Mucosa of rectum (tissue), 2 donors: ENCODE measurements around the gene CYFIP1.
A peak's percentile ranks its signal among the peaks of the same experiment; 100 is the strongest.

Source experiments
- H3K27ac ChIP-seq, 2 donors: one replicate each; pipeline ENCODE4 v1.7.0; 2013; ENCODE audit warnings: inconsistent platforms in 2 of 2, low read depth in 2 of 2, low read length in 2 of 2
- H3K27me3 ChIP-seq, 2 donors: one replicate each; pipeline ENCODE4 v1.7.0; 2013; ENCODE audit warnings: low read length in 2 of 2; ENCODE audit not compliant: control insufficient read depth in 2 of 2, insufficient read depth in 2 of 2
- H3K36me3 ChIP-seq, 2 donors: one replicate each; pipeline ENCODE4 v1.7.0; 2013; ENCODE audit warnings: low read length in 2 of 2; ENCODE audit not compliant: control insufficient read depth in 2 of 2, insufficient read depth in 2 of 2
- H3K4me1 ChIP-seq, 2 donors: one replicate each; pipeline ENCODE4 v1.7.0; 2013; ENCODE audit warnings: low read length in 2 of 2, mild to moderate bottlenecking in 1 of 2; ENCODE audit not compliant: control insufficient read depth in 2 of 2, insufficient read depth in 2 of 2
- H3K4me3 ChIP-seq, 2 donors: one replicate each; pipeline ENCODE4 v1.7.0; 2013; ENCODE audit warnings: low read length in 2 of 2
- H3K9ac ChIP-seq, 2 donors: one replicate each; pipeline ENCODE4 v1.7.0; 2013; ENCODE audit warnings: low read length in 2 of 2, low read depth in 1 of 2, mild to moderate bottlenecking in 1 of 2
- H3K9me3 ChIP-seq, 2 donors: one replicate each; pipeline ENCODE4 v1.7.0; 2013; ENCODE audit warnings: low read length in 2 of 2; ENCODE audit not compliant: control insufficient read depth in 2 of 2
- donor health status: healthy.
- donor health status: Normal muscosa, but diverticular disease.

CYFIP1 gene

GRCh38 chr15:22892333-22892732 lies 87.8 kb downstream of the CYFIP1 start:
- Histone ChIP-seq H3K36me3 (peaks cover 25 to 35% of the 10 kb centered on the region in 2 donors), H3K4me1 (peaks cover 0 to 7% of the 10 kb centered on the region in 2 donors), H3K27ac (no peak overlapping the region), H3K9ac (no peak overlapping the region), H3K4me3 (no peak overlapping the region), H3K9me3 (no peaks in the 10 kb centered on the region), H3K27me3 (no peaks in the 10 kb centered on the region)

- Histone ChIP-seq H3K36me3 (peaks cover 25 to 31% of the 10 kb centered on the region in 2 donors), H3K27ac (no peak overlapping the region), H3K9ac (no peak overlapping the region)
Observed at GRCh38 chr15:22891426-22892210, 88.5 kb downstream of the CYFIP1 start.

GRCh38 chr15:22890296-22890695 lies 89.9 kb downstream of the CYFIP1 start:
- Histone ChIP-seq H3K4me1 (no peaks in the 10 kb centered on the region), H3K9me3 (no peaks in the 10 kb centered on the region), H3K4me3 (no peak overlapping the region), H3K27ac (no peak overlapping the region), H3K27me3 (no peaks in the 10 kb centered on the region), H3K9ac (no peak overlapping the region), H3K36me3 (peaks cover 25 to 31% of the 10 kb centered on the region in 2 donors)

More at GRCh38 chr15:22891426-22892210, 88.5 kb downstream of the CYFIP1 start:
- no peak overlapping the region for H3K4me3 ChIP-seq
- peaks cover 0 to 7% of the 10 kb centered on the region in 2 donors for H3K4me1 ChIP-seq
- H3K9me3 ChIP-seq = no peaks in the 10 kb centered on the region
- no peaks in the 10 kb centered on the region for H3K27me3 ChIP-seq

- no peak overlapping the region for H3K4me3 ChIP-seq
- H3K4me1 ChIP-seq = peaks cover 0 to 6% of the 10 kb centered on the region in 2 donors
- H3K9ac ChIP-seq = no peak overlapping the region
- no peaks in the 10 kb centered on the region for H3K27me3 ChIP-seq
- H3K9me3 ChIP-seq = no peaks in the 10 kb centered on the region
- peaks cover 25 to 31% of the 10 kb centered on the region in 2 donors for H3K36me3 ChIP-seq
- H3K27ac ChIP-seq = no peak overlapping the region
Observed at GRCh38 chr15:22889146-22889818, 90.9 kb downstream of the CYFIP1 start.

GRCh38 chr15:22888120-22888859 lies 91.9 kb downstream of the CYFIP1 start:
- H3K27ac ChIP-seq = peak overlapping the region in 1 of 2 donors; percentile 25

GRCh38 chr15:22887157-22887951 lies 92.8 kb downstream of the CYFIP1 start:
- no peak overlapping the region for H3K9ac ChIP-seq
- H3K27ac ChIP-seq = peak overlapping the region; percentile 27 to 38
- peaks cover 0 to 12% of the 10 kb centered on the region in 2 donors for H3K4me1 ChIP-seq
- H3K9me3 ChIP-seq = no peaks in the 10 kb centered on the region
- H3K27me3 ChIP-seq = no peaks in the 10 kb centered on the region
- no peak overlapping the region for H3K4me3 ChIP-seq
- H3K36me3 ChIP-seq = peaks cover 15 to 24% of the 10 kb centered on the region in 2 donors

More at GRCh38 chr15:22888120-22888859, 91.9 kb downstream of the CYFIP1 start:
- H3K4me1 ChIP-seq = peaks cover 0 to 8% of the 10 kb centered on the region in 2 donors
- no peak overlapping the region for H3K4me3 ChIP-seq
- no peak overlapping the region for H3K9ac ChIP-seq
- H3K36me3 ChIP-seq = peaks cover 18 to 24% of the 10 kb centered on the region in 2 donors
- no peaks in the 10 kb centered on the region for H3K27me3 ChIP-seq
- no peaks in the 10 kb centered on the region for H3K9me3 ChIP-seq

- H3K9me3 ChIP-seq = no peaks in the 10 kb centered on the region
- H3K4me1 ChIP-seq = peaks cover 4 to 21% of the 10 kb centered on the region in 2 donors
- peaks cover 26 to 35% of the 10 kb centered on the region in 2 donors for H3K36me3 ChIP-seq
- no peak overlapping the region for H3K4me3 ChIP-seq
- no peaks in the 10 kb centered on the region for H3K27me3 ChIP-seq
- peak overlapping the region; percentile 45 to 74 for H3K27ac ChIP-seq
- H3K9ac ChIP-seq = no peak overlapping the region
Observed at GRCh38 chr15:22885120-22885519, 95.0 kb downstream of the CYFIP1 start.

GRCh38 chr15:22884344-22884743 lies 95.8 kb downstream of the CYFIP1 start:
- peak overlapping the region; percentile 62 to 74 for H3K27ac ChIP-seq
- peaks cover 29 to 36% of the 10 kb centered on the region in 2 donors for H3K36me3 ChIP-seq
- H3K4me3 ChIP-seq = no peak overlapping the region
- no peaks in the 10 kb centered on the region for H3K9me3 ChIP-seq
- H3K9ac ChIP-seq = no peak overlapping the region
- H3K27me3 ChIP-seq = no peaks in the 10 kb centered on the region
- peaks cover 4 to 21% of the 10 kb centered on the region in 2 donors for H3K4me1 ChIP-seq

GRCh38 chr15:22883196-22883595 lies 97.0 kb downstream of the CYFIP1 start:
- Histone ChIP-seq H3K27me3 (no peaks in the 10 kb centered on the region), H3K9me3 (no peaks in the 10 kb centered on the region), H3K27ac (no peak overlapping the region), H3K9ac (no peak overlapping the region), H3K4me3 (no peak overlapping the region), H3K4me1 (peaks cover 4 to 21% of the 10 kb centered on the region in 2 donors), H3K36me3 (peaks cover 33 to 36% of the 10 kb centered on the region in 2 donors)
